IMR-90 (cell line): ENCODE results near the gene SLC22A14. TPM values are rescaled to one million over a fixed set of nuclear protein-coding genes. Genes with fewer than 3 reads are reported as not detected.

ENCODE experiments used
- ATAC-seq: fragments of 200-7000 bp; cut with Tn5 transposase; 2 replicates; pipeline ENCODE4 v1.9.1; 2020; ENCODE audit warnings: low read depth, mild to moderate bottlenecking, moderate library complexity
- BruUV-seq: library from RNA; stranded (reverse); fragments of 400-500 nt; replicated peaks from 2 replicates; lab custom pipeline; 2021; lab: Mats Ljungman, UMichigan
- CTCF ChIA-PET: fragments of 300-600 bp; formaldehyde crosslinking; extraction: SDS; loops from one replicate; lab custom pipeline; 2021; ENCODE audit warnings: antibody characterized with exemption; lab: Yijun Ruan, JAX
- POLR2A ChIA-PET: fragments of 300-600 bp; sonication (Branson Sonifier 250); formaldehyde crosslinking; loops from one replicate; lab custom pipeline; 2022; ENCODE audit warnings: antibody characterized with exemption; ENCODE audit not compliant: unreplicated experiment; lab: Charles Lee
- DNase-seq: peaks from one replicate; pipeline ENCODE4 v3.0.0; 2013
- H2AFZ ChIP-seq: replicated peaks from 2 replicates; pipeline ENCODE3; 2013; ENCODE audit warnings: low read length, mild to moderate bottlenecking; ENCODE audit not compliant: poor library complexity
- H2AK5ac ChIP-seq: 2 replicates; pipeline ENCODE4 v1.6.1; 2013; ENCODE audit warnings: low read depth, low read length, inconsistent platforms
- H2AK9ac ChIP-seq: replicated peaks from 2 replicates; pipeline ENCODE3; 2013; ENCODE audit warnings: mild to moderate bottlenecking, low read depth, low read length, moderate library complexity; ENCODE audit not compliant: poor library complexity
- H2BK120ac ChIP-seq: 2 replicates; pipeline ENCODE4 v1.6.1; 2013; ENCODE audit warnings: low read depth, low read length, inconsistent platforms
- H2BK15ac ChIP-seq: 3 replicates; pipeline ENCODE4 v1.6.1; 2013; ENCODE audit warnings: low read depth, low read length, inconsistent platforms
- H2BK20ac ChIP-seq: 2 replicates; pipeline ENCODE4 v1.6.1; 2013; ENCODE audit warnings: low read depth, mild to moderate bottlenecking, inconsistent platforms, low read length, moderate library complexity
- H2BK5ac ChIP-seq: 2 replicates; pipeline ENCODE4 v1.6.1; 2013; ENCODE audit warnings: mild to moderate bottlenecking, low read depth, low read length, inconsistent platforms; ENCODE audit not compliant: poor library complexity, severe bottlenecking
- H3K14ac ChIP-seq: replicated peaks from 2 replicates; pipeline ENCODE4 v1.6.1; 2013; ENCODE audit warnings: low read depth, low read length, inconsistent platforms
- H3K18ac ChIP-seq: 2 replicates; pipeline ENCODE4 v1.6.1; 2013; ENCODE audit warnings: low read depth, low read length, control low read depth
- H3K23ac ChIP-seq: 2 replicates; pipeline ENCODE4 v1.6.1; 2013; ENCODE audit warnings: low read depth, low read length, inconsistent platforms
- H3K27ac ChIP-seq: 2 replicates; pipeline ENCODE4 v1.5.1; 2013; ENCODE audit warnings: mild to moderate bottlenecking, control low read depth, low read length; ENCODE audit not compliant: insufficient read depth
- H3K27me3 ChIP-seq: 2 replicates; pipeline ENCODE4 v1.6.1; 2013; ENCODE audit warnings: low read length; ENCODE audit not compliant: control insufficient read depth, insufficient read depth
- H3K36me3 ChIP-seq: 2 replicates; pipeline ENCODE4 v1.6.1; 2013; ENCODE audit warnings: low read length, mixed read lengths; ENCODE audit not compliant: control insufficient read depth, insufficient read depth
- H3K4ac ChIP-seq: 2 replicates; pipeline ENCODE4 v1.6.1; 2013; ENCODE audit warnings: low read depth, low read length, inconsistent platforms
- H3K4me1 ChIP-seq: 2 replicates; pipeline ENCODE4 v1.6.1; 2013; ENCODE audit warnings: low read length, mixed read lengths; ENCODE audit not compliant: control insufficient read depth, insufficient read depth
- H3K4me2 ChIP-seq: 2 replicates; pipeline ENCODE4 v1.6.1; 2013; ENCODE audit warnings: low read depth, mild to moderate bottlenecking, control low read depth, low read length, moderate library complexity
- H3K4me3 ChIP-seq: 2 replicates; pipeline ENCODE4 v1.5.1; 2013; ENCODE audit warnings: low read depth, mild to moderate bottlenecking, control low read depth, low read length, moderate library complexity; ENCODE audit not compliant: insufficient read depth
- H3K56ac ChIP-seq: 2 replicates; pipeline ENCODE4 v1.6.1; 2013; ENCODE audit warnings: low read length, inconsistent platforms; ENCODE audit not compliant: insufficient read depth; ENCODE audit errors: extremely low read depth
- H3K79me1 ChIP-seq, 2 experiments: 2 replicates each; pipeline ENCODE4 v1.6.1; 2013; ENCODE audit warnings: low read length in 2 of 2, inconsistent platforms in 1 of 2, low read depth in 1 of 2
- H3K9ac ChIP-seq: 2 replicates; pipeline ENCODE4 v1.6.1; 2013; ENCODE audit warnings: low read depth, low read length, control low read depth
- H3K9me1 ChIP-seq: 2 replicates; pipeline ENCODE4 v1.6.1; 2013; ENCODE audit warnings: low read length, inconsistent platforms; ENCODE audit not compliant: insufficient read depth
- H3K9me3 ChIP-seq: 2 replicates; pipeline ENCODE4 v1.6.1; 2013; ENCODE audit warnings: low read length; ENCODE audit not compliant: control insufficient read depth, insufficient read depth
- H4K20me1 ChIP-seq: 2 replicates; pipeline ENCODE4 v1.6.1; 2013; ENCODE audit warnings: low read length, inconsistent platforms; ENCODE audit not compliant: insufficient read depth
- H4K5ac ChIP-seq: 2 replicates; pipeline ENCODE4 v1.6.1; 2013; ENCODE audit warnings: mild to moderate bottlenecking, low read depth, low read length, control low read depth
- H4K8ac ChIP-seq, 2 experiments: 2 replicates each; pipeline ENCODE4 v1.6.1; 2013; ENCODE audit warnings: low read depth in 2 of 2, low read length in 2 of 2, control low read depth in 1 of 2, inconsistent platforms in 1 of 2
- H4K91ac ChIP-seq: 2 replicates; pipeline ENCODE4 v1.6.1; 2013; ENCODE audit warnings: low read depth, low read length, inconsistent platforms; ENCODE audit not compliant: insufficient read depth
- BHLHE40 ChIP-seq: fragments of 150-350 bp; IDR thresholded peaks from 2 replicates; pipeline ENCODE4 v1.6.1; 2016; ENCODE audit warnings: mild to moderate bottlenecking, low read depth, low read length
- CEBPB ChIP-seq: IDR thresholded peaks from 2 replicates; pipeline ENCODE4 v1.6.1; 2012; ENCODE audit warnings: low read depth, low read length, improper control_type of control experiment
- MAZ ChIP-seq: IDR thresholded peaks from 2 replicates; pipeline ENCODE4 v1.6.1; 2012; ENCODE audit warnings: low read depth, mild to moderate bottlenecking, low read length, improper control_type of control experiment, moderate library complexity, borderline replicate concordance
- MXI1 ChIP-seq: IDR thresholded peaks from 2 replicates; pipeline ENCODE4 v1.6.1; 2012; ENCODE audit warnings: low read depth, mild to moderate bottlenecking, low read length, moderate library complexity, borderline replicate concordance
- RAD21 ChIP-seq: IDR thresholded peaks from 2 replicates; pipeline ENCODE4 v1.6.1; 2012; ENCODE audit warnings: low read length, improper control_type of control experiment
- WGBS, 2 experiments: methylation state at CpG; one replicate each; pipeline versions ENCODE4 v1.1.5 to v1.1.7; 2013; ENCODE audit warnings: missing lambda C conversion rate in 2 of 2; ENCODE audit not compliant: insufficient read length in 1 of 2; ENCODE audit errors: extremely low coverage in 2 of 2; 5-methylcytosine and 5-hydroxymethylcytosine counted together
- dilution Hi-C: fragments of 300-500 bp; cut with HindIII; formaldehyde crosslinking; loops from one replicate; pipeline ENCODE4 v1.14.3; 2018; ENCODE audit warnings: low sequenced_read_pairs; ENCODE audit not compliant: unreplicated experiment
- in situ Hi-C: fragments of 300-500 bp; cut with MboI; formaldehyde crosslinking; loops from 3 replicates; pipeline ENCODE4 v1.14.3; 2019; ENCODE audit warnings: low sequenced_read_pairs, inconsistent platforms, mixed read lengths
- intact Hi-C: fragments of 100-400 bp; cut with micrococcal nuclease; formaldehyde crosslinking; loops from 2 replicates; pipeline ENCODE4 v1.10.0; 2022
- polyA plus RNA-seq, 3 experiments: library from polyadenylated mRNA; depleted of rRNA; stranded (reverse); fragments of >200 nt; gene quantifications; 2 replicates each; pipeline ENCODE4 v1.2.3, GENCODE V29; 2012; ENCODE audit warnings: low replicate concordance in 1 of 3
- total RNA-seq: library from RNA; depleted of rRNA; stranded (reverse); fragments of >200 nt; gene quantifications from 2 replicates; pipeline ENCODE4 v1.2.3, GENCODE V29; 2012
- TF ChIP-seq, protein P1 (sequence below): fragments of 150-350 bp; IDR thresholded peaks from 2 replicates; pipeline ENCODE4 v1.6.1; 2016; ENCODE audit warnings: low read depth, mild to moderate bottlenecking, low read length, moderate library complexity, borderline replicate concordance

The SLC22A14 gene
- total and polyA plus RNA-seq, 2 of the 4 experiments (the other 2 are of a cell fraction): under 0.01 to 0.07 TPM

DNA sequence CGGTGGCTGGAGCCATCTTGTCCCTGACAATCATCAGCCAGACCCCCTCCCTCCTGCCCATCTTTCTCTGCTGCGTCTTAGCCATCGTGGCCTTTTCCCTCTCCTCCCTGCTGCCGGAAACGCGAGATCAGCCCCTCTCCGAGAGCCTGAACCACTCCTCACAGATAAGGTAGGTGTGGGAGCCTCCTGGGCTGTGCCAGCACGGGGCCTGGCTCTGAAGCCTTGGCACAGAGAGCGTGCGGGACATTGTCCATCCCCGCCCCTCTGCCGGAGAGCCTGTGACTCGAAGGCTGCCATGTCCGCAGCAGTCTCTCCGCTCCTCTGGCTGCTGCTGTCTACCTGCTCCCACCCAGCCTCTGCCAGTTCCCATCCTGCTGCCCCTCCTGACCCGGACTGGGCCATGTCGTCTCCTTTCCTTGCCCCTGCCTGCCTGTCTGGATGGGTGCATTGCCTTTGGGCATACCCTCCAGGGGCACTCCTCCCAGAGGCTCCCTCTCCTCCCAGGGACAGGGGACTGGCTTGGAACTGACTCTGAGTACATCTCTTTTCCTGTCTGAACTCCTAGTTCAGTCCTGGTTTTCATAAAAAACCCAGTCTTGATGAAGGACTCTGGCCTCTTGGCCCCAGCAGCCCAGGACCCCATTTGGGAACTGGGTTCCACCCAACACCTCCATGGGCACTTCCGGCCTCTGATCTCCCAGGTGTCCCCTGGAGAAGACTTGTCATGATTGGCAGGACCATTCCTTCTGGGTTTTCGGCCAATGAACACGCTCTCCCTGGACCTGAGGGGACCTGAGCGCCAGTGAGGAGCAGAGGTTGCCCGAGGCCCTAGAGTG, 34.5 kb downstream of the SLC22A14 start:
- Histone ChIP-seq H3K4me3 (no peak overlapping the region), H3K79me1 (no peaks in the 10 kb centered on the region), H2AK5ac (no peak overlapping the region), H2BK15ac (no peak overlapping the region), H3K14ac (no peak overlapping the region), H4K91ac (no peak overlapping the region), H3K23ac (no peak overlapping the region), H2BK20ac (no peak overlapping the region), H3K36me3 (no peaks in the 10 kb centered on the region), H2BK120ac (no peak overlapping the region), H3K9me3 (no peaks in the 10 kb centered on the region), H3K56ac (no peak overlapping the region), H3K4me2 (no peak overlapping the region), H3K4me1 (no peaks in the 10 kb centered on the region), H3K18ac (no peak overlapping the region), H3K9me1 (no peaks in the 10 kb centered on the region), H3K9ac (no peak overlapping the region), H2BK5ac (no peak overlapping the region), H2AFZ (no peak overlapping the region), H3K27me3 (peaks cover 11% of the 10 kb centered on the region), H3K4ac (no peak overlapping the region), H4K8ac (no peak overlapping the region), H4K5ac (no peak overlapping the region), H4K20me1 (no peaks in the 10 kb centered on the region), H2AK9ac (no peak overlapping the region), H3K27ac (no peak overlapping the region)
- ATAC-seq: no peak
- no peak for TF ChIP-seq MAZ
- TF ChIP-seq MXI1: no peak
- TF ChIP-seq RAD21: no peak
- TF ChIP-seq BHLHE40: no peak
- no peak for TF ChIP-seq CEBPB
- TF ChIP-seq, protein P1, sequence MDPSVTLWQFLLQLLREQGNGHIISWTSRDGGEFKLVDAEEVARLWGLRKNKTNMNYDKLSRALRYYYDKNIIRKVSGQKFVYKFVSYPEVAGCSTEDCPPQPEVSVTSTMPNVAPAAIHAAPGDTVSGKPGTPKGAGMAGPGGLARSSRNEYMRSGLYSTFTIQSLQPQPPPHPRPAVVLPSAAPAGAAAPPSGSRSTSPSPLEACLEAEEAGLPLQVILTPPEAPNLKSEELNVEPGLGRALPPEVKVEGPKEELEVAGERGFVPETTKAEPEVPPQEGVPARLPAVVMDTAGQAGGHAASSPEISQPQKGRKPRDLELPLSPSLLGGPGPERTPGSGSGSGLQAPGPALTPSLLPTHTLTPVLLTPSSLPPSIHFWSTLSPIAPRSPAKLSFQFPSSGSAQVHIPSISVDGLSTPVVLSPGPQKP: no peak
- in situ Hi-C loops: no loop called here
- dilution Hi-C loops: no loop called here
- WGBS, 2 experiments: 65% methylated on average over 9 of the region's 22 CpGs; no CpG with 5 or more reads in 1 of the 2 experiments
- ChIA-PET POLR2A (no interaction called here), CTCF (no interaction called here)
- no TSS peak for BruUV-seq
- no peak for DNase-seq
- intact Hi-C loops: no loop called here
